GM18507 (cell line): ENCODE measurements around the gene PSG6.
"Not testable (repeated sequence)": the region's sequence is repeated elsewhere in the genome, so short reads cannot be mapped to it uniquely, and the experiment has no call there.

Experiments used
- DNase-seq: peaks from one replicate; pipeline ENCODE4 v3.0.0; 2011; ENCODE audit warnings: low read depth; ENCODE audit not compliant: insufficient read length; ENCODE audit errors: extremely low spot score
- FAIRE-seq: peaks from 2 replicates; lab custom pipeline; 2011; peaks lifted over from hg19 to GRCh38; lab: Jason Lieb, UNC

Gene PSG6

GRCh38 chr19:42913516-42913915 lies 4.2 kb downstream of the PSG6 start:
- DNase-seq, FAIRE-seq: not testable (repeated sequence)

GRCh38 chr19:42912941-42913340 lies 4.8 kb downstream of the PSG6 start:
- DNase-seq, FAIRE-seq: not testable (repeated sequence)

GRCh38 chr19:42911731-42912130 lies 6.0 kb downstream of the PSG6 start:
- FAIRE-seq, DNase-seq: not testable (repeated sequence)

GRCh38 chr19:42906162-42906561 lies 11.5 kb downstream of the PSG6 start:
- DNase-seq, FAIRE-seq: not testable (repeated sequence)

- not testable (repeated sequence) for DNase-seq, FAIRE-seq
Measured at GRCh38 chr19:42900561-42900960, 17.1 kb downstream of the PSG6 start.

- not testable (repeated sequence) for DNase-seq, FAIRE-seq
Measured at GRCh38 chr19:42899674-42900073, 18.0 kb downstream of the PSG6 start.

- DNase-seq, FAIRE-seq: not testable (repeated sequence)
Measured at GRCh38 chr19:42899110-42899509, 18.6 kb downstream of the PSG6 start.

- not testable (repeated sequence) for FAIRE-seq, DNase-seq
Measured at GRCh38 chr19:42898656-42899055, 19.0 kb downstream of the PSG6 start.

GRCh38 chr19:42897729-42898128 lies 20.0 kb downstream of the PSG6 start:
- FAIRE-seq, DNase-seq: not testable (repeated sequence)

- FAIRE-seq, DNase-seq: not testable (repeated sequence)
Measured at GRCh38 chr19:42890446-42890845, 27.2 kb downstream of the PSG6 start.

GRCh38 chr19:42887876-42888445 lies 29.7 kb downstream of the PSG6 start:
- DNase-seq, result not testable (repeated sequence)

GRCh38 chr19:42882730-42883129 lies 35.0 kb downstream of the PSG6 start:
- FAIRE-seq, DNase-seq: not testable (repeated sequence)

More at GRCh38 chr19:42887876-42888445, 29.7 kb downstream of the PSG6 start:
- FAIRE-seq, result not testable (repeated sequence)

GRCh38 chr19:42882010-42882409 lies 35.7 kb downstream of the PSG6 start:
- not testable (repeated sequence) for DNase-seq, FAIRE-seq

- not testable (repeated sequence) for DNase-seq, FAIRE-seq
Measured at GRCh38 chr19:42881279-42881678, 36.4 kb downstream of the PSG6 start.

GRCh38 chr19:42880621-42881020 lies 37.1 kb downstream of the PSG6 start:
- FAIRE-seq, result not testable (repeated sequence)

GRCh38 chr19:42879613-42880012 lies 38.1 kb downstream of the PSG6 start, which contains the start of gene PSG1:
PSG1 (minus strand) TSS chr19:42879713; CDS start chr19:42879581, 132 bp downstream.
- no peak for DNase-seq
- no peak for FAIRE-seq

More at GRCh38 chr19:42880621-42881020, 37.1 kb downstream of the PSG6 start:
- DNase-seq, result not testable (repeated sequence)

- FAIRE-seq, DNase-seq: not testable (repeated sequence)
Measured at GRCh38 chr19:42876596-42876995, 41.1 kb downstream of the PSG6 start.

GRCh38 chr19:42875881-42876280 lies 41.8 kb downstream of the PSG6 start:
- DNase-seq, FAIRE-seq: not testable (repeated sequence)

- FAIRE-seq, DNase-seq: not testable (repeated sequence)
Measured at GRCh38 chr19:42874901-42875813, 42.5 kb downstream of the PSG6 start.

GRCh38 chr19:42874136-42874535 lies 43.6 kb downstream of the PSG6 start:
- not testable (repeated sequence) for FAIRE-seq, DNase-seq
